Pancreas (tissue), 10 donors: ENCODE measurements around the gene CAPZA2. TPM values are rescaled to one million over a fixed set of nuclear protein-coding genes. Genes with fewer than 3 reads are reported as not detected.

Experiments
- ATAC-seq, 4 donors: fragments of 200-7000 bp; cut with Tn5 transposase; one replicate each; pipeline versions ENCODE4 v1.8.0 to v1.9.1; 2020; ENCODE audit warnings: mild to moderate bottlenecking in 4 of 4, moderate library complexity in 4 of 4
- DNase-seq, 6 donors: peaks; one replicate each; pipeline ENCODE4 v3.0.0-alpha.2; 2020
- FAIRE-seq: peaks from 2 replicates; lab custom pipeline; 2012; peaks lifted over from hg19 to GRCh38; lab: Jason Lieb, UNC
- H3K27ac ChIP-seq, 4 donors: fragments of 200-600 bp; sonication (generic); 1 replicate in 3 of 4; 2 replicates in 1 of 4; pipeline versions ENCODE4 v1.5.0 to v1.8.0; 2020
- H3K27me3 ChIP-seq, 4 donors: fragments of 200-600 bp; one replicate each; pipeline ENCODE4 v1.8.0; 2021
- H3K36me3 ChIP-seq, 3 donors: fragments of 200-600 bp; sonication (generic) in 1 of 3; one replicate each; pipeline versions ENCODE4 v1.5.0 to v1.8.0; 2020 to 2021
- H3K4me1 ChIP-seq, 3 donors: fragments of 200-600 bp; one replicate each; pipeline ENCODE4 v1.8.0; 2021
- H3K4me3 ChIP-seq, 4 donors: fragments of 200-600 bp; sonication (generic) in 2 of 4; one replicate each; pipeline versions ENCODE4 v1.5.0 to v1.8.0; 2020 to 2021
- H3K9me3 ChIP-seq, 4 donors: fragments of 200-600 bp; one replicate each; pipeline ENCODE4 v1.8.0; 2021
- CTCF ChIP-seq, 4 donors: fragments of 200-600 bp; sonication (generic) in 3 of 4; IDR thresholded peaks; one replicate each; pipeline versions ENCODE4 v1.5.0 to v1.8.0; 2021; ENCODE audit warnings: antibody characterized with exemption in 4 of 4
- WGBS, 2 donors: extraction: QIAGEN DNeasy Blood & Tissue Kit; methylation state at CpG; one replicate each; pipeline ENCODE4 v1.1.7; 2013; 5-methylcytosine and 5-hydroxymethylcytosine counted together
- intact Hi-C, 3 donors: fragments of 100-400 bp; cut with DNase I; formaldehyde crosslinking; loops; one replicate each; pipeline versions ENCODE4 v1.11.1 to v1.14.2; 2022
- polyA plus RNA-seq, 2 donors: library from polyadenylated mRNA; stranded (reverse); fragments of 200-250 nt; gene quantifications; one replicate each; pipeline ENCODE4 v1.2.3, GENCODE V29; 2013
- total RNA-seq, 6 donors: library from RNA; stranded (reverse); fragmentation: NEBNext Ultra II Directional in 4 of 6; extraction: Animal tissue kit (Norgen Biotek cat#: 25700) in 4 of 6; gene quantifications; one replicate each; pipeline versions ENCODE4 v1.2.1 to v1.2.4, GENCODE V29; 2021 to 2023
- donor health status: healthy with polysubstance abuse.
- donor health status: DM: no; HTN: no; CAD: no; lungs with moderate emphysema.
- donor health status: DM: no; HTN: no; CAD: no.
- donor health status: control.
- donor health status: control.
- donor health status: Bipolar disorder and iron deficiency.
- donor health status: DM: yes; HTN: yes; CAD: no.
- donor health status: DM: no; HTN: no; CAD: no.
- donor health status: DM: no; HTN: no; CAD: no.
- donor health status: DM: yes; HTN: yes; CAD: no.

Gene CAPZA2
- total and polyA plus RNA-seq, 8 donors = 10.8 to 97.9 (median 58.3) TPM

- no peak overlapping the region for H3K4me3 ChIP-seq
- H3K27ac ChIP-seq = no peak overlapping the region
- H3K4me1 ChIP-seq = no peaks in the 10 kb centered on the region
- no peak for ATAC-seq
- whole genome bisulfite sequencing, 2 donors = 67 to 68% methylated on average over 3 of the region's 3 CpGs
- no peaks in the 10 kb centered on the region for H3K9me3 ChIP-seq
- TF ChIP-seq CTCF (IDR thresholded peaks at IDR 0.05) = no peak
- no peaks in the 10 kb centered on the region for H3K27me3 ChIP-seq
- intact Hi-C loops = loop anchor here in 1 of 3 donors (5.0 kb wide), 1 partner anchor 198 kb away; no protein-coding TSS in a partner anchor
- H3K36me3 ChIP-seq = no peaks in the 10 kb centered on the region
- DNase-seq = no peak
- FAIRE-seq = no peak
Observed at GRCh38 chr7:116929021-116929420, 66.6 kb downstream of the CAPZA2 start.

GRCh38 chr7:116929914-116930913 is 67.8 kb downstream of the CAPZA2 start:
- Histone ChIP-seq H3K27ac (no peak overlapping the region), H3K4me3 (no peak overlapping the region), H3K27me3 (no peaks in the 10 kb centered on the region), H3K4me1 (no peaks in the 10 kb centered on the region), H3K9me3 (no peaks in the 10 kb centered on the region), H3K36me3 (no peaks in the 10 kb centered on the region)
- intact Hi-C loops = loop anchor here in 2 of 3 donors (5.0 kb wide), 2 partner anchors 187 to 197 kb away; no protein-coding TSS in a partner anchor
- 22 to 26% methylated on average over 25 of the region's 25 CpGs for WGBS, 2 donors
- ATAC-seq (peak; percentile 78 to 98 (median 96)), DNase-seq (peak; percentile 47 to 92 (median 78)), FAIRE-seq (no peak)
- TF ChIP-seq CTCF (IDR thresholded peaks at IDR 0.05) = peak; percentile 84 to 95 (median 86)

GRCh38 chr7:116932566-116932965 is 70.2 kb downstream of the CAPZA2 start:
- no peak for ATAC-seq
- 93 to 96% methylated on average over 7 of the region's 7 CpGs for WGBS, 2 donors
- intact Hi-C loops = loop anchor here in 1 of 3 donors (5.0 kb wide), 1 partner anchor 185 kb away; no protein-coding TSS in a partner anchor

DNA sequence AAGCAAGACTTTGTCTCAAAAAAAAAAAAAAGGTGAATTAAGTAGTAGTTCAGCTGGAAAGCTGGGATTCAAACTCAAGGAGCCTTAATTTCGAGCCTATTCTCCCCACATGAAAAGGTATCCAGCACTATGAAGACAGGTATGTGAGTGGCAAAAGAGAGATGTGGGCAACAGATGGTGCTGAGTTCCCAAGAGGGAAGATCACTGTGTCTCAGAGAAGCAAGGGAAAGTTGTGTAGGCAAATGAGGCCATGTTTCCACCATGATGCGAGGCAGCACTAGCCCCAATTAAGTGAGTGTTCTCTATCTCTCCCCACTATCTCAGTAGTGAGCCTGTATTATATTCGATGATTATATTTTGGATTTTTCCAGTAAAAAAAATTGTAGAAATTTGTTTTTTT is 71.1 kb downstream of the CAPZA2 start:
- DNase-seq = no peak
- Histone ChIP-seq H3K36me3 (no peaks in the 10 kb centered on the region), H3K4me1 (no peaks in the 10 kb centered on the region), H3K9me3 (no peaks in the 10 kb centered on the region), H3K4me3 (no peak overlapping the region), H3K27me3 (no peaks in the 10 kb centered on the region), H3K27ac (no peak overlapping the region)
- TF ChIP-seq CTCF (IDR thresholded peaks at IDR 0.05) = no peak
- no peak for FAIRE-seq
- 74 to 88% methylated on average over 3 of the region's 3 CpGs for WGBS, 2 donors
- intact Hi-C loops = loop anchor here in 1 of 3 donors (5.0 kb wide), 1 partner anchor 184 kb away; no protein-coding TSS in a partner anchor
- ATAC-seq = no peak

More at GRCh38 chr7:116932566-116932965, 70.2 kb downstream of the CAPZA2 start:
- TF ChIP-seq CTCF (IDR thresholded peaks at IDR 0.05) = no peak
- Histone ChIP-seq H3K4me1 (no peaks in the 10 kb centered on the region), H3K9me3 (no peaks in the 10 kb centered on the region), H3K27me3 (no peaks in the 10 kb centered on the region), H3K36me3 (no peaks in the 10 kb centered on the region), H3K4me3 (no peak overlapping the region), H3K27ac (no peak overlapping the region)
- FAIRE-seq (no peak), DNase-seq (no peak)
